Spleen (tissue), 7 donors: ENCODE data around the gene UBE2L5.

Experiments used
- CTCF ChIP-seq, 11 experiments: fragments of 200-600 bp in 7 of 11; fragments of 450-650 bp in 4 of 11; sonication (generic) in 4 of 11; IDR thresholded peaks in 8 of 11; conservative IDR thresholded peaks in 3 of 11; 1 replicate in 7 of 11; 2 replicates in 4 of 11; pipeline versions ENCODE4 v1.4.0 to v1.8.0; 2016 to 2021; ENCODE audit warnings: antibody characterized with exemption in 11 of 11, inconsistent platforms in 4 of 11, mild to moderate bottlenecking in 1 of 11
- POLR2A ChIP-seq, 3 donors: fragments of 450-650 bp; IDR thresholded peaks; one replicate each; pipeline ENCODE4 v1.5.1; 2017; ENCODE audit warnings: antibody characterized with exemption in 3 of 3, mild to moderate bottlenecking in 1 of 3
- donor health status: DM: no; HTN: no; CAD: no; lungs with moderate emphysema.
- donor health status: DM: no; HTN: no; CAD: no.
- donor health status: DM: no; HTN: no; CAD: no.

DNA sequence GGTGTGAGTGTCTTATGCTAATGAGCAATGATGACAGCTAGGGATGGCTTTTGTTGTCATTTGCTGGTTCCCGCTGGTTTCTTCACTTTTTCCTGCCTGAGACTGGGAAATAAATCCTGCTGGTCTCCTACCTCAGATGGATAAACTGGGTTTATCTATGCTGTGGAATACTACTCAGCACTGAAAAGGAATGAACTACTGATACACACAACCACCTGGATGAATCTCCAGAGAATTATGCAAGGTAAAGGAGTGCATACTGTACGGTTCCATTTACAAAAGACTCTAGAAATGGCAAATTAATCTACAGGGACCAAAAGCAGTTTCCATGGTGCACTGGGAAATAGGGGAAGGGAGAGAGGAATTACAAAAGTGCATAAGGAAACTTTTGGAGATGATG lies 41.2 kb upstream of the UBE2L5 start:
- no peak for TF ChIP-seq POLR2A (IDR thresholded peaks at IDR 0.05)
- no peak for TF ChIP-seq CTCF (IDR thresholded peaks at IDR 0.05 in 8 of 11, conservative IDR thresholded peaks at IDR 0.05 in 3 of 11)
